Epithelial cell of proximal tubule (primary cell): Measurements from ENCODE around the gene DENND2A. TPM values are rescaled to one million over a fixed set of nuclear protein-coding genes. Genes with fewer than 3 reads are reported as not detected.
A peak's percentile ranks its signal among the peaks of the same experiment; 100 is the strongest.
"Not testable (repeated sequence)": the region's sequence is repeated elsewhere in the genome, so short reads cannot be mapped to it uniquely, and the experiment has no call there.

Source experiments
- DNase-seq: peaks from one replicate; pipeline ENCODE4 v3.0.0-alpha.2; 2011; ENCODE audit warnings: low read depth
- H3K4me3 ChIP-seq: 2 replicates; pipeline ENCODE4 v1.5.1; 2011; ENCODE audit warnings: low read depth, mild to moderate bottlenecking, low read length
- total RNA-seq: library from RNA; depleted of rRNA; stranded (reverse); fragments of >200 nt; gene quantifications from 2 replicates; pipeline ENCODE4 v1.2.3, GENCODE V29; 2015
- TF ChIP-seq, protein P1 (sequence below): conservative IDR thresholded peaks from 2 replicates; pipeline ENCODE4 v1.5.1; 2012; ENCODE audit warnings: low read depth, mild to moderate bottlenecking, low read length

DENND2A gene
- total RNA-seq, 1 donor from 2014 or later: 27.6 TPM

DNA sequence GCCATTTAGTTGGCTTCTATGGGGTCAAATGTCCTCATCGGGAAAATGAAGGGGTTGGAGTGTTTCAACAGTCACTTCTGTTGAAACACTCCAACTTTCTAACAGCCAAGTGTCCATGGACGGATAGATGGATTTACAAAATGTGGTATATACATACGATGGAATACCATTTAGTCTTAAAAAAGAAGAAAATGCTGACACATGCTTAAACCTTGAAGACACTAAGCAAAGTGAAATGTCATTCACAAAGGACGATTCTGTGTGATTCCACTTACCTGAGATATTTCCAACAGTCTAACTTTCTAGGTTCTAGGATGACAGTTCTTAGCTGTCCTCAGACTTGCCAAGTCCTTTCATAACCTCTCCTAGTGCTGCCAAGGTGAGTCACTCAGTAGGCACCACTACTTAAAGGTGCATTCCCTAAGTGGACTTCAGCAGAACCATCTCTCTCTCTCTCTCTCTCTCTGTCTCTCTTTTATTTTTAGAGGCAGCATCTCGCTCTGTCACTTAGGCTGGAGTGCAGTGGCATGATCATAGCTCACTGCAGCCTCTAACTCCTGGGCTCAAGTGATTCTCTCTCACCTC lies 69.0 kb downstream of the DENND2A start:
- H3K4me3 ChIP-seq: no peak overlapping the region
- peak; percentile 50 for DNase-seq
- TF ChIP-seq, protein P1, sequence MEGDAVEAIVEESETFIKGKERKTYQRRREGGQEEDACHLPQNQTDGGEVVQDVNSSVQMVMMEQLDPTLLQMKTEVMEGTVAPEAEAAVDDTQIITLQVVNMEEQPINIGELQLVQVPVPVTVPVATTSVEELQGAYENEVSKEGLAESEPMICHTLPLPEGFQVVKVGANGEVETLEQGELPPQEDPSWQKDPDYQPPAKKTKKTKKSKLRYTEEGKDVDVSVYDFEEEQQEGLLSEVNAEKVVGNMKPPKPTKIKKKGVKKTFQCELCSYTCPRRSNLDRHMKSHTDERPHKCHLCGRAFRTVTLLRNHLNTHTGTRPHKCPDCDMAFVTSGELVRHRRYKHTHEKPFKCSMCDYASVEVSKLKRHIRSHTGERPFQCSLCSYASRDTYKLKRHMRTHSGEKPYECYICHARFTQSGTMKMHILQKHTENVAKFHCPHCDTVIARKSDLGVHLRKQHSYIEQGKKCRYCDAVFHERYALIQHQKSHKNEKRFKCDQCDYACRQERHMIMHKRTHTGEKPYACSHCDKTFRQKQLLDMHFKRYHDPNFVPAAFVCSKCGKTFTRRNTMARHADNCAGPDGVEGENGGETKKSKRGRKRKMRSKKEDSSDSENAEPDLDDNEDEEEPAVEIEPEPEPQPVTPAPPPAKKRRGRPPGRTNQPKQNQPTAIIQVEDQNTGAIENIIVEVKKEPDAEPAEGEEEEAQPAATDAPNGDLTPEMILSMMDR: no peak

GRCh38 chr7:140570120-140570519 lies 70.5 kb downstream of the DENND2A start:
- no peak for DNase-seq
- H3K4me3 ChIP-seq: no peak overlapping the region
- TF ChIP-seq, protein P1: no peak

DNA sequence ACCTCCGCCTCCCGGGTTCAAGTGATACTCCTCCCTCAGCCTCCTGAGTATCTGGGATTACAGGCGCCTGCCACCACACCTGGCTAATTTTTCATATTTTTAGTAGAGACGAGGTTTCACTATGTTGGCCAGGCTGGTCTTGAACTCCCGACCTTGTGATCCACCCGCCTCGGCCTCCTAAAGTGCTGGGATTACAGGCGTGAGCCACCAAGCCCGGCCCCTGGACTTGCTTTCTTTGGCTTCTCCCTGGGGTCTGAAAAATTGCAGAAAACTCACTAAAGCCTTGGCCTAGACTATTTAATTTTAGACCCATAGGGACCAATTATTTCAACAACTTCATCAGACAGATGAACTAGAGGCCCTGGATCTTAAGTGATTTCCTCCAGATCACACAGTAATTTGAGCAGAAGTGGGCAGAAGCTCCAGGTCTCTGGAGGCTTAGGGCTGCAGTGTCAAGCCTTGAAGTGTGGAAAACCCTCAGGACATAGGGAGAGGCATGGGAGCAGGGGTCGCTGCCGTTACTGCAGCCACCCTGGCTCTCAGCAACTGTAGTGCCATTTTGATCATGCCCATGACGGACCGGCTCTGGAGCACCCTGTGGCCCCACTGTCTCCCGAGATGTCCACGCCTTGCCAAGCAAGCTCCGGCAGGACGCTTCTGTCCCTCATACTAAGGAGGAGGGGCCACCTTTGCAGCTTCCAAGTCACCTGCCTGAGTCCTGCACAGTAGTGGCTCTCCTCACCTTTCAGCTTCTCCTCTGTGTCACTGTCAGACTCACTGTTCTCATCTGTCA lies 72.4 kb downstream of the DENND2A start:
- DNase-seq: no peak
- TF ChIP-seq, protein P1: no peak
- H3K4me3 ChIP-seq: no peak overlapping the region

- not testable (repeated sequence) for H3K4me3 ChIP-seq
- DNase-seq: peak; percentile 30
Measured at GRCh38 chr7:140566186-140566585, 74.4 kb downstream of the DENND2A start.

GRCh38 chr7:140565761-140566160 lies 74.9 kb downstream of the DENND2A start:
- DNase-seq, H3K4me3 ChIP-seq: not testable (repeated sequence)

GRCh38 chr7:140564643-140565042 lies 76.0 kb downstream of the DENND2A start:
- no peak overlapping the region for H3K4me3 ChIP-seq
- peak; percentile 94 for DNase-seq
- TF ChIP-seq, protein P1: no peak

- no peak overlapping the region for H3K4me3 ChIP-seq
- DNase-seq: no peak
Measured at GRCh38 chr7:140562926-140563481, 77.6 kb downstream of the DENND2A start.

More at GRCh38 chr7:140562926-140563481, 77.6 kb downstream of the DENND2A start:
- TF ChIP-seq, protein P1: no peak
